HG02610 (cell line): ENCODE results near the gene LPXN.
A peak's percentile ranks its signal among the peaks of the same experiment; 100 is the strongest.
"Not testable (repeated sequence)": the region's sequence is repeated elsewhere in the genome, so short reads cannot be mapped to it uniquely, and the experiment has no call there.

Source experiments
- ATAC-seq: cut with Tn5 transposase; IDR thresholded peaks from one replicate; pipeline ENCODE4 v1.9.1; 2021; ENCODE audit warnings: mild to moderate bottlenecking, moderate library complexity; ENCODE audit not compliant: unreplicated experiment

Gene LPXN

DNA sequence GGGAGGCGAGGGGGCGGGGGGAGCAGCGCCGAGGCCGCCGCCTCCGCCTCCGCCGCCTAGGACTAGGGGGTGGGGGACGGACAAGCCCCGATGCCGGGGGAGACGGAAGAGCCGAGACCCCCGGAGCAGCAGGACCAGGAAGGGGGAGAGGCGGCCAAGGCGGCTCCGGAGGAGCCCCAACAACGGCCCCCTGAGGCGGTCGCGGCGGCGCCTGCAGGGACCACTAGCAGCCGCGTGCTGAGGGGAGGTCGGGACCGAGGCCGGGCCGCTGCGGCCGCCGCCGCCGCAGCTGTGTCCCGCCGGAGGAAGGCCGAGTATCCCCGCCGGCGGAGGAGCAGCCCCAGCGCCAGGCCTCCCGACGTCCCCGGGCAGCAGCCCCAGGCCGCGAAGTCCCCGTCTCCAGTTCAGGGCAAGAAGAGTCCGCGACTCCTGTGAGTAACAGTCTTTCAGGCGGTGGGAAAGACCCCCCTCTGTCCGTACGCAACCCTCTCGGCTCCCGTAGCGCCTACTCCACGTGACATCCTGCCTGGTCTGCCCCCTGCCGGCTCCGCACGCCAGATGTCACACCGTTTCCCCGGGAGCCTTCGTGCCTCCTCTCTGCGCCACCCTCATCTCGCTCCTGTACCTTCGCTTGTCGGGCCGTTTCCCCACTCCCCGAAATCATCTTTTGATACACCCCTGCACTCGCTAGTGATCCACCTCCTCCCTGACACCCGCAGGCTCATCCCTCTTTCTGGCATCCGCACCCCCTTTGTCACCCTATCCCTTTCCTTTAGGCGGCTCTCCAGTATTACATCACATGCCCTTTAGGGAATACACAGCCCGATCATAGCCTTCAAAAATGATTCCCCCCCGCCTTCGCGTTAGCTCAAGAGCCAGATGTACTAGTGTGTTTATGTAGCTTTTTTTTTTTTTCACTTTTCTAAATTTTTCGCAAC is 3.8 kb upstream of the LPXN start:
- peak; percentile 32 for ATAC-seq

GRCh38 chr11:58578635-58579191 is 3.1 kb upstream of the LPXN start, which contains the start of gene ZFP91:
TSS of gene ZFP91 (plus strand) at chr11:58579063. CDS start at chr11:58579282, 219 bp downstream.
- peak; percentile 38 for ATAC-seq

- ATAC-seq, result no peak
These were observed 2.5 kb upstream of the LPXN start for GRCh38 chr11:58578136-58578634.

DNA sequence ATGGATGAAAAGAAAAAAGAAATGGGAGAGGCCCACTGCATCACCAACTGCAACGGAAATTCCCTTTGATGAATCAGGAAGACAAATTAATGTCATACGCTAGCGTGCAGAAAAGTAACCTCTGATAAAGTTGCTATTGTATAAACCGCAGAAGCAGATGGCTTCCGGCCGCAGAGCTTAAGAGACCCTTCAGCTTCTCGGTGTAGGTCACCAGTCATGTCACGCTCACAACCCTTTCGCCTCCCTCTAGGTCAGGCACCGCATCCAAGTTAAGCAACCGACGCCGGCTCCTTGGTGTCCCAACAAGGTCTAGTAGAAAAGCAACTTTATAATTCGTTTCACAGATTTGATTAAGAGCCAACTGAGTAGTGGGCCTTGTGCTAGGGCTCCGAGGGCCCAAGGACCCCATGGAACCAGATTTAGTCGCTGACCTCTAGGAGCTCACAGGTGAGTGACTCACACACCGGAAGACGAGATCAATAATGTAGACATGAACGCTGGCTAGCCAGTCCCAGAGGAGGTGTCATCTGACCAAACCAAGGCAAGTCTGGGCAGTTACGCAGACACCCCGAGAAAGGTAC is 2.0 kb upstream of the LPXN start:
- ATAC-seq, result peak; percentile 50

GRCh38 chr11:58576887-58577471 is 1.3 kb upstream of the LPXN start:
- ATAC-seq, result no peak

GRCh38 chr11:58574881-58575280 is 775 bp downstream of the LPXN start:
- no peak for ATAC-seq

DNA sequence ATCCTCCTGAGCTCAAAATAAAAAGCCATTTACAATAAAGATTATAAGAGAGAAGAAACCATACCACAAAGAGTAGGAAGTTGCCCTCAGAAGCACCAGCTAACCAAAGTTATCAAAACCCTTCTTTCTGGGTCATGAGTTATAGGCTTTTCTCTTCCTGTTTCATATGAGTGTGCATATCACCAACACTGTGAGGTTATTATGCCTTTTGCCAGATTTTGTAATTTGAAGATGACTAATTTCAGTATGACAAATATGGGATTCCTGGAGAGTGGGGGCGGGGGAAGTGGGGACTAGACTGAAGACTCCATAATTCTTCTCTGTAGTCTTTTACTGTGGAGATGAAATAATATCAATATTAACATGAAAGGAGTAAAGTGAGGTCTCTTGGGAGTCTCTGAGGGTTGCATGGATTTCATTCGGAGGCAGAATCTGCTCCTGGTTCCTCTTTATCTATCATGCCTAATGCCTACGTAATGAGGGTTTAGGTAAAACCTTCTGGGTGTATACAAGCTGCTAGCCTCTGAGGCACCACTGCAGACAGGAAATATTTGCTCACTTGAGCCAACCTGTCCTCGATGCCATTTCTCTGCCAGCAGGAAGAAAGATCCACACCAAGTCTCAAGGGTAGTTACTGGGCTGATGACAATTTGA is 2.1 kb downstream of the LPXN start:
- ATAC-seq, result peak; percentile 27

DNA sequence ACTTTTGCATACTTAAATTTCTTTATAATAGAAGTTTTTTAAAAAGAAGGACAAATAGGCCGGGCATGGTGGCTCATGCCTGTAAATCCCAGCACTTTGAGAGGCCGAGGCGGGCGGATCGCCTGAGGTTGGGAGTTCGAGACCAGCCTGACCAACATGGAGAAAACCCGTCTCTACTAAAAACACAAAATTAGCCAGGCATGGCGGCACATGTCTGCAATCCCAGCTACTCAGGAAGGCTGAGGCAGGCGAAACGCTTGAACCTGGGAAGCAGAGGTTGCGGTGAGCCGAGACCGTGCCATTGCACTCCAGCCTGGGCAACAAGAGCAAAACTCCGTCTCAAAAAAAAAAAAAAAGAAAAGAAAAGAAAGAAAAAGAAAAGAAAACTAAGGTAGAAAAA is 2.8 kb downstream of the LPXN start:
- ATAC-seq, result not testable (repeated sequence)

- ATAC-seq, result peak; percentile 87
These were observed 7.7 kb downstream of the LPXN start for GRCh38 chr11:58567889-58568512.

- no peak for ATAC-seq
These were observed 11.4 kb downstream of the LPXN start for GRCh38 chr11:58564231-58564630.

DNA sequence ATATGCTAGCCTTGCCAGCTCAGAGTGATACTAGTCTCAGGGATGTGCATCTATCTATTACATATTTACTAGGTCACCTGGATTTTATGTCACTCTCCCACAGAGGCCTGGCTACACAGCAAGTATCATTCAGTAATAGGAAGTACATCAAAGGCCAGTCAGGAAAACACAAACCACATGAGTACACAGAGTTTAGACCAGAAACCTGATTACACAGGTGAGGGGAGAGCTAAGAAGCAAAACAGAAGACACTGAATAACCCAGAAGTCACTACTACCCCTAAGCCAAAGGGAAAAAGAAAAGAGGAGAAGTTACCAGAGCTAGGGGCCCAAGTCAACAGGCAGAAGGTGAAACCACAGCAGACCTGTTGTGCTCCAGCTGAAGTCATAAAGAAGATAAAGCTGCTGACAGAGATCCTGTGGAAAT is 13.3 kb downstream of the LPXN start:
- ATAC-seq, result peak; percentile 73

DNA sequence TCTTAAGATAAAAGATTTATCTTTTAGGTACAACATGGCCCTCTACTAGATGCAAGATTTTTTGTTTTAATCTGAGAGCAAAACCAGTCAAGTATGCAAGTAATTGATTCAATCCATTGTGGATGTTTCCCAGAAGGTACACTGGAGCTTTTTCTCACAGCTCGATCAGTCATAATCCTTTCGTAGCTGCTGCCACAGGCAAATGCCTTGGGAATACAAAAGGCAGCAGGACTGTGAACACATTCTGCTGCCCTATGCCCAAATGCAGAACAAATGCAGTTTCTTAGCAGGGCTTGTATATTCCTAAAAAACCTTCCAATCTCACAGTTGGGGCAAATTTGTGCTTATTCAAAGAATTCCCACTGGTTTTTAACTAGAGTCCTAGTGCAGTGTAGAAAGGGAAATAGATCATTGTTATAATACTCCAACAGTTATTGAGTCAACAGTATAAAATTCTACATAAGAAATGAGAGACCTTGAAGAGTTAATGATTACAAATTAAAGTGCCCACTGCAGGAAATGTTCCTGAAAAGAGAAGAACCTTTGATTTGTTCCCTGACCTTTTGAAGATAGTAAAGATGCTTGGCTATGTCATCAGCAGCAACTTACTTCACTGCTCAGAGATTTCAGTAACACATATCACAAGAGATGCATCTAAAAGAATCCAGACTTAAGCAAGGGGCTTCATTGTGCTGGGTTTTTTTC is 14.1 kb downstream of the LPXN start:
- no peak for ATAC-seq

DNA sequence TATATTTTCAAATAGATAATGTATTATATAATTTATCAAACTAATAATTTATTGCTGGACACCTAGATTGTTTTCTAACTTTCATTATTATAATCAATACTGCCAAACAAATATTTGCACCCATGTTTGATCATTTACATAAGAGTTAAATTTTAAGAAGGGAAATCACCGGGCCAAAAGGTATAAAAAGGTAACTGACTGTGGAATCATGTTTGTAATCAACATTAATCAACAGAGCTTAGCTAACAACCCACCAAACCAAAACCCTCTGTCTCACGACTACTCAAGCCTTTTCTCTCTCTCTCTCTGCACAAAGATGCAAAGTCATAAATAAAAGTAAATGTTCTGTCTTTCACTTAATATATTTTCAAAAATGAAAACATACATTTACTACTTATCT is 14.8 kb downstream of the LPXN start:
- no peak for ATAC-seq

DNA sequence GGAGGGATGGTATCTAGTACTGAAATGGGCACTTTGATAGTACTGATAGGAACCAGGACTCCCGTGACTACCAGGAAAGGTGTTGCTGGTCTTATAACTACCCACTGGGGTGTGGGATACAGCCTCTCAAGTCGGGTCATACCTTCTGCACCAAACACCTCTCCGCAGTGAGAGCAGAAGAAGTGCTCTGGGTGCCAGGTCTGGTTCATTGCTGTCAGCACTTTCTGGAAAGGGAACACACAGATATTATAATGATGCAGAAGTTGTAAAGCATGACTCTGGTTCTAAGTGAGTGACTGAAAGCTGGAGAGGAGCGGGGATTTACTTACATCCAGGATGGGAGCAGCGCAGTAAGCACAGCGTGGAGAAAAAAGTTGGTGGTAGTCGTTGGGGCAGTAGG is 26.0 kb downstream of the LPXN start:
- ATAC-seq, result no peak

DNA sequence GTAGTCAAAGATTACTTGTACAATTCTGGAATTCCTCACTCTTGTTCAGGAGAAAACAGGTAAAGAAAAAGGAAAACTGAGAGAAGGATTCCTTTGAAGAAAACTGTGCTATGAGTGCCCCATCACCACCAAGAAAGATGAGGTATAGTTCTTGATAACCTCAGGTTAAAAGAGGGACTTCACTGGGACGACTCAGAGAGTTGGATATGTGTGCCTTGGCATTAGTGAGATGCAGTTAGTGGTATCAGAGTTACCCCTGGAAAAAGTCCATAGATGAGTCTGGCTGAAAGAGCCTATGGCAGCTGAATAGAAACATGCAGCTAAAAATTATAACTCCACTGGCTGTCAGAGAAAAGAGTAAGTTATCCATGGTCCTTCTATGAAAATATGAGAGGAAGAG is 28.8 kb downstream of the LPXN start:
- no peak for ATAC-seq

DNA sequence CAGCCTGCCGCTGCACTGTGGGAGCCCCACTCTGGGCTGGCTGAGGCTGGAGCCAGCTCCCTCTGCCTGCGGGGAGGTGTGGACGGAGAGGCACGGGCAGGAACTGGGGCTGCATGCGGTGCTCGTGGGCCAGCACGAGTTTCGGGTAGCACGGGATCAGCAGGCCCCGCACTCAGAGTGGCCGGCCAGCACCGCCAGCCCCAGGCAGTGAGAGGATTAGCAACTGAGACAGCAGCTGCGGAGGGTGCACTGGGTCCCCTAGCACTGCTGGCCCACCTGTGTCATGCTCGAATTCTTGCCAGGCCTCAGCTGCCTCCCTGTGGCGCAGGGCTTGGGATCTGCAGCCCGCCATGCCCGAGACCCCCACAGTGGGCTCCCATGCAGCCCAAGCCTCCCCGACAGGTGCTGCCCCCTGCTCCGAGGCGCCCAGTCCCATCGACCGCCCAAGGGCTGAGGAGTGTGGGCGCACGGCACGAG is 43.8 kb downstream of the LPXN start:
- ATAC-seq, result no peak

GRCh38 chr11:58530236-58530635 is 45.4 kb downstream of the LPXN start:
- no peak for ATAC-seq

DNA sequence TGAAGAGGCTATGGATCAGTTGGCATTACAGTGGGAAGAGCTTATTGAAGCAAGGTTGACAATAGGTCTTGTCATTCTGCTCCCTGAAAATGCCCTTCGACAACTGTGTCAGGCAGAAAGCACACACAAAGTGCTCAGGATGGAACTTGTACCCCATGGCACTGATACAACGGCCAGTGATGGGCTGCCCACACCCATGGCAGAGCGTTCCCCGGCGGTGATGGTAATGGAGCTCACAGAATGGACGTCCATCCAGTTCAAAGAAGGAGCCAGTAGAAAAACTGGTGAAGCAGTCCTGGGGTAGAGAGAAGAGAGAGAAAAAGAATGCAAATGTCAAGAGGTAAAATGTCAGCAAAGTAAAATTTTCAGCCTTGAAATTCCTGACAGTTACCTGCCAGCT is 48.2 kb downstream of the LPXN start:
- ATAC-seq, result no peak

- ATAC-seq, result no peak
These were observed 48.9 kb downstream of the LPXN start for GRCh38 chr11:58526721-58527120.
